NCI-H2081 treated with DMSO at 0.1 percent for 48 hours (cell line): Measurements from ENCODE around the gene IL20RA.
"Not testable (repeated sequence)": the region's sequence is repeated elsewhere in the genome, so short reads cannot be mapped to it uniquely, and the experiment has no call there.

ENCODE experiments used
- DNase-seq: peaks from one replicate; lab custom pipeline; 2025; lab: John Stamatoyannopoulos, UW

The IL20RA gene

GRCh38 chr6:137044366-137045221 is at the start of gene IL20RA:
Gene IL20RA (minus strand): TSS chr6:137044965. CDS start chr6:137044728, 237 bp downstream.
- no peak for DNase-seq

DNA sequence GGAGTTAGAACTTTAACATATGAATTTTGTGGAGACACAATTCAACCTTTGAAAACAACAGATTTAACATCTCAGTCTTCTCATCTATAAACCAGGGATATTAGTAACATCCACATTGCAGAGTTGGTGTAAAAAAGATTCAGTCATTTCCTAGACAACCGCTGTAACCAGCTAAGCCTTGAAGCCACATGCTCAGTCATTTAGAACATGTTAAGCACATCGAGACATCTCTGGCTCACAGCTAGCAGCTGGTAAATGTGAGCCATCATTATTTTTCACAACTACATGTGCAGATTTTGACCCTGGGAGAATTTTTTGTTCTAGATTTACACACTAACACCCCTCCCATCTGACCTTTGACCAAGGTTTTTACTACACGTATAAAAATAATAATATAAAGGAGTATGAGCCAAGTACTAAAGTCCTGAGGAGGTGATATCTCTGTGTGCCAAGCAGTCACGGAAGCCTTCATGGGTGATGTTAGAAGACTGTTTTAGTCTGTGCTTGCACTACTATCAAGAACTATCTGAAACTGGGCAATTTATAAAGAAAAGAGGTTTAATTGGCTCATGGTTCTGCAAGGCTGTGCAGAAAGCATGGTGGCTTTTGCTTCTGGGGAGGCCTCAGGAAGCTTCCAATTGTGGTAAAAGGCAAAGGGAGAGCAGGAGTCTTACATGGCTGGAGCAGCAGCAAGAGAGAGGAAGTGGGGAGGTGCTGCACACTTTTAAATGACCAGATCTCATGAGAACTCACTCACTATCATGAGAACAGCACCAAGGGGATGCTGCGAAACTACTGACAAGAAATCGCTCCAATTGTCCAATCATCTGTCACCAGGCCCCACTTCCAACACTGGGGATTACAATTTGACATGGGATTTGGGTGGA is 48.7 kb upstream of the IL20RA start:
- no peak for DNase-seq

GRCh38 chr6:137092018-137092417 is 47.3 kb upstream of the IL20RA start:
- no peak for DNase-seq

DNA sequence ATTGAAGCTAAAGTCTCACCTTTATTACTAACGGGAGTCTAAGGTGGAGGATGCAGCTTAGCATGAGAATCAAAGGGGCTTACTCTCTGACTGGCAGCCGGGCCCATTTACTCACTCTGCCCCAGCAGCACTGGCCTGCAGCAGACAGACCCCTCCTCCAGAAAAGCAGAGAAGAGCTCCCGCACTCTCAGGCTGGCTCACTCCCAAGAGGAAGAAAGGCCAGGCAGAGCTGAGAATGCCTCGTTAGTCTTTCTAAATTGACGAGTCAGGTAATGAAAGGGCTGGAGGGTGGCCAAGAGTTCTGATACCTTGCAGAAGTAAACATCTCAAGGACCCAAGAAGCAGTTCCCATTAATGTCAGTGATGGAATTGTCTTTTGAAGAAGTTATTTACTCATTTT is 44.5 kb upstream of the IL20RA start:
- DNase-seq = no peak

DNA sequence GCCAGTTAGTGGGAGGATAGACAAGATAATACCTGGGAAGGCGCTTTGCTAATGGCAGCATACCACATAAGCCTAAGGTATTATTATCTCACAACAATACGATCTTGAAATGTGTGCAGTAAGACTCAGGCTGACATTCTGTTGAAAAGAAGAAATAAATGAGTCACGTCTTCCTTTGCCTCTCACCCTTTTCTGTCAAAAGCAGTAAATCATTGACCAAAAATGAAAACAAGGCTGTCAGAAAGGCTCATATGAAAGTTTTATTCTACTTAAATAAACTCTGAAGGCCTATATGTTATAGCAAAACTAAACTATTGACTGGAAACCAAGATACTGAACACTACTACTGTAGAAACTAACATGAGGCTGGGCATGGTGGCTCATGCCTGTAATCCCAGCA is 43.1 kb upstream of the IL20RA start:
- no peak for DNase-seq

DNA sequence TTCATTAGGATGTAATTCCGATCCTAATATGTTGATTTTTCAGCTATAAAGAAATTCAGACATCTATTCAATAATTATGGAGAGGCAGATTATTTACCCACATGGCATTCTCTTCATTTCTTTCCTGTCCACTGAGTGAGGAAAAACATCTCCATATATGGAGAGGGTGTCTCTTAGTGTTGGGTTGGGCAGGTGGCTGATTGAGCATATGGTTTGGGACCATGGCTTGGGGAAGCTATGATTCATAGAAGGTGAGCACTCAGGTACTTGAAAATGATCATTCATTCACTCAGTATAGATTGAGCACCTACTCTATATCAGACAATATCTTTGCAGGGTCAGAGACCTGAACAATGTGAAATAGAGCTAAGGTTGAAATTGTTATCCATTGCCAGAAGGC is 41.3 kb upstream of the IL20RA start:
- DNase-seq = no peak

DNA sequence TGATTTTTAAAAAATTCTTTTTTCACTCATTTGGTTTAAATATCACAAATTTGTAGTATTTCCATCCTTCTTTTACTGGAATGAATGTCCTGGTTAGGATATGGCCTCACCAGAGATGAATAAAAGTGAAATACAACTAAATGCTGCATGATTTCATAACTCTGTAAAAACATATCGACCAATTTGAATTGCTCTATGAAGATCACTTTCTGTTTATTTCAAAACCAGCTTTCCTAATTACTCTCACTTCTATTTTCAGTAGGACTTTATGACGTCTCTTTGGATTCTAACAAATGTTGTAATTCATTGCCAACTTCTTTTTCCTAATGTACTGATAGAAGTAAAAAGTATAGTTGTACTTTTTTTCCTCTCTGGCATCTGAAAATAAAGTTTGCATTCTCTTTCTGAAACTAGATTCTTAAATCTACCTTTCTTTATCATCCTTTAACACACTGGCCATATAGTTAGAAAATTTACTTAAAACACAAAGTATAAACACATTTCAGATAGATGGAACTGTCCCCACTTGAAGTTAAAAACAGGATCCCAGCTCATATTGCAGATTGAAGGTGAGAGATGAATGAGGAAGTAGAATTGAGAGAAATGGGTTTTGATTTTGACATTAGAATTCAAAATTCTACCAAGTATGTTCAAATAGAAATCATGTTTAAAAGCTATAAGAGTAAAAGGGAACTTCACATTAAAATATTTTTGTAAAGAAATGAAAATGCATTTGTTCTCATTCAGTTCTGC is 40.3 kb upstream of the IL20RA start:
- no peak for DNase-seq

DNA sequence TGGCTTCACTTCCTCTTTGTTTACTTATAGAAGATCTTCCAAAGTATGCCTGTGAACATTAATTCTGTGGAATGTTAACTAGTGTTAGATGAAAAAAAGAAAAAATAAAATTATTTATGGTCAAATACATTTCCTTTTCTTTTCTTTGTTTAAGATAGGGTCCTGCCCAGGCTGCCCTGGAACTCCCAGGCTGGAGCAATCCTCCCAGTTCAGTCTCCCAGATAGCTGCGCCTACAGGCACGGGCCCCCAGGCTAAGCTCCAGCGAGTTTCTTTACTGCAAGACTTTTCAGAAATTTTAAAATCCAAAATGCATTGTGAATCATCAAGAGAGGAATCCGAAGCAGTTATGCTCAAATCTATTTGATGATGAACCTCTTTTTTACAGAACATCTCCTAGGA is 39.3 kb upstream of the IL20RA start:
- DNase-seq = no peak

- no peak for DNase-seq
These were observed 37.2 kb upstream of the IL20RA start for GRCh38 chr6:137081997-137082396.

- no peak for DNase-seq
These were observed 35.9 kb upstream of the IL20RA start for GRCh38 chr6:137080711-137081110.

- DNase-seq = peak; percentile 17
These were observed 31.7 kb upstream of the IL20RA start for GRCh38 chr6:137076277-137077068.

DNA sequence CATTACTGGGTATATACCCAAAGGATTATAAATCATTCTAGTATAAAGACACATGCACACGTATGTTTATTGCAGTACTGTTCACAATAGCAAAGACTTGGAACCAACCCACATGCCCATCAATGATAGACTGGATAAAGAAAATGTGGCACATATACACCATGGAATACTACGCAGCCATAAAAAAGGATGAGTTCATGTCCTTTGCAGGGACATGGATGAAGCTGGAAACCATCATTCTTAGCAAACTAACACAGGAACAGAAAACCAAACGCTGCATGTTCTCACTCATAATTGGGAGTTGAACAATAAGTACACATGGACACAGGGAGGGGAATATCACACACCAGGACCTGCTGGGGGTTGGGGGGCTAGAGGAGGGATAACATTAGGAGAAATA is 31.0 kb upstream of the IL20RA start:
- DNase-seq = not testable (repeated sequence)

DNA sequence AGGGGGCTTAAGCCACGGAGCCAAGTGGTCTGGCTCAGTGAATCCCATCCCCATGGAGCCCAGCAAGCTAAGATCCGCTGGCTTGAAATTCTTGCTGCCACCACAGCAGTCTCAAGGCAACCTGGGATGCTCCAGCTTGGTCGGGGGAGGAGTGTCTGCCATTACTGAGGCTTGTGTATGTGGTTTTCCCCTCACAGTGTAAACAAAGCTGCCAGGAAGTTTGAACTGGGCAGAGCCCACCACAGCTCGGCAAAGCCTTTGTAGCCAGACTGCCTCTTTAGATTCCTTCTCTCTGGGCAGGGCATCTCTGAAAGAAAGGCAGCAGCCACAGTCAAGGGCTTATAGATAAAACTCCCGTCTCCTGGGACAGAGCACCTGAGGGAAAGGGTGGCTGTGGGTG is 25.5 kb upstream of the IL20RA start:
- no peak for DNase-seq

GRCh38 chr6:137067399-137067798 is 22.6 kb upstream of the IL20RA start:
- no peak for DNase-seq

DNA sequence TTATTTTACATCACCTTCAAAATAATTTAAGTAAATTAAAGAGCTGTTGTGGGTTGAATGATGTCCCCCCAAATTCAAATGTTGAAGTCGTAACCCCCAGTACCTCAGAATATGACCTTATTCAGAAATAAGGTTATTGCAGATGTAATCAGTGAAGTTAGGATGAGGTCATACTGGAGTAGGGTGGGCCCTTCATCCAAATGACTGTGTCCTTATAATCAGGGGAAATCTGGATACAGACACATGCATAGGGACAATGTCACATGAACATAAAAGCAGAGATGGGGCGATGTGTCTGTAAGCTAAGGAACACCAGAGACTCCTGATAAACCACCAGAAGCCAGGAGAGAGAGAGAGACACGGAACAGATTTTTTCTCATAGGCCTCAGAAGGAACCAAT is 13.3 kb upstream of the IL20RA start:
- no peak for DNase-seq

DNA sequence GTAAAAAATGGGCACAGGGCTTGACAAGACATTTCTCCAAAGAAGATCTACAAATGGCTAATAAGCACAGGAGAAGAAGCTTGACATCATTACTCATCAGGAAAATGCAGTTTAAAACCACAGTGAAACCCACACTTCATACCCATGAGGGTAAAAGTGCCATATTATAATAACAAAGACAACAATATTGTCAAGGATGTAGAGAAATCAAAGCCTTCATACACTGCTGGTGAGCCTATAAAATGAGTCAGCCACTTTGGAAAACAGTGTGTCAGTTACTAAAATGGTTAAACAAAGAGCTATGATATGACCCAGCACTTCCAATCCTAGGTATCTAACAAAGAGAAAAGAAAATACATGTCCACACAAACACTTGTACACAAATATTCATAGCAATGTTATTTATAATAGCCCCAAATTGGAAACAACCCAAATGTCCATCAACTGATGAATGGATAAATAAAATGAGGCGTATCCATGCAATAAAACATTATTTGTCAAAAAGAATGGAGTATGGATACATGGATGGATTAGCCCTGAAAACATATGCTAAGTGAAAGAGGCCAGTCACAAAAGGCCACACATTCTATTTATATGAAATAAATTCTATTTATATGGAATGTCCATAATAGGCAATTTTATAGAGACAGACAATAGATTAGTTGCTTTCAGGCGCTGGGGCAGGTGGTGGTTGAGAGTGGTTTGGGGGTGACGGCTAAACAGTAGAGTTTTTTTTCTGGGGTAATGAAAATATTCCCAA is 11.5 kb upstream of the IL20RA start:
- no peak for DNase-seq

- DNase-seq = no peak
These were observed 7.2 kb upstream of the IL20RA start for GRCh38 chr6:137051790-137052472.

DNA sequence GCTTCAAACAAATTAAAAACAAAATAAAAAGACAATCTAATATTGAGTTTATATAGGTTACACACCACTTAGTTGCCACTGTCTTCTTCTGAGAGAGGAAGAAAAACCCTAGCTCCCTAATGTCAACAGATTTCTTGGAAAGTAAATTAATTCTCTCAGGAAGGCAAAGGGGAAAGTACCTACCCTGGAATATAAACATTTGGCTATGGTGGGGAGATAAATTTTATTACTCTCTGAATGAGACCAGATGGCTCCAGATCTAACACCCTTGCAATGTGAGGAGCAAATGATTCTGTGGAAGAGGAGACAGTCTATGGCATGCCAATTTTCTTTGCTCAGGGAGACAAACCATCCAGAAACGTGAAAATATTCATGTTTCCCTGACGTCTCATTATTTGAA is 4.3 kb upstream of the IL20RA start:
- DNase-seq = no peak

- no peak for DNase-seq
These were observed 2.2 kb upstream of the IL20RA start for GRCh38 chr6:137046871-137047412.
